ENCODE measurements around the gene DNHD1. TPM values are rescaled to one million over a fixed set of nuclear protein-coding genes. Genes with fewer than 3 reads are reported as not detected.

DNHD1 gene
- 10 to 100 TPM; 44.1 to 52.0 (median 47.8) TPM for total RNA-seq
- 17.5 TPM for total RNA-seq (2013)
- 15.7 to 171 (median 58.5) reads per million in 29 experiments for total RNA-seq

- no peaks in the 10 kb centered on the region for H3K9me3 Mint-ChIP-seq
- peaks cover 0 to 30% of the 10 kb centered on the region in 2 donors for H3K36me3 ChIP-seq (ENCODE audit: control insufficient read depth in 2 of 2, extremely low read depth in 1 of 2, insufficient read depth in 1 of 2, low read length in 1 of 2)
- H3K27me3 ChIP-seq (replicated peaks in 1 of 2; ENCODE audit: control insufficient read depth in 2 of 2, extremely low read depth in 1 of 2, insufficient read depth in 2 of 2, low read length in 1 of 2): no peaks in the 10 kb centered on the region
- H3K4me3 ChIP-seq (ENCODE audit: control insufficient read depth in 1 of 2, extremely low read depth in 1 of 2, low read length in 1 of 2): no peak within 1 kb of the TSS
- ChIA-PET POLR2A (no interaction called here), CTCF (interaction anchor here (0.6 to 0.7 kb wide), 2 partner anchors 23 to 119 kb away, joined by 3 to 6 read pairs; no protein-coding TSS in a partner anchor)
- no peak within 1 kb of the TSS for H3K4me3 Mint-ChIP-seq
- ATAC-seq (replicated peaks in 1 of 4) (no peak), DNase-seq (no peak)
- no peaks in the 10 kb centered on the region for H3K9me3 ChIP-seq
- peaks cover 41% of the 10 kb centered on the region for H3K36me3 Mint-ChIP-seq
- H3K27ac Mint-ChIP-seq: no peak within 1 kb of the TSS
- no peaks in the 10 kb centered on the region for H3K4me1 ChIP-seq (ENCODE audit: control insufficient read depth in 1 of 2, extremely low read depth in 1 of 2, insufficient read depth in 2 of 2, low read length in 2 of 2)
- 93% methylated on average over 31 of the region's 33 CpGs for WGBS (ENCODE audit: insufficient coverage)
- no peaks in the 10 kb centered on the region for H3K27me3 Mint-ChIP-seq
- H3K4me1 Mint-ChIP-seq: peaks cover 0 to 9% (median 8%) of the 10 kb centered on the region in 3 donors
- no peak within 1 kb of the TSS for H3K27ac ChIP-seq (ENCODE audit: low read length)
Measured at GRCh38 chr11:6497069-6497839, at the start of gene DNHD1. Gene DNHD1, plus strand, starts transcription at chr11:6497280. Its CDS starts 936 bp downstream, at chr11:6498216.

- H3K4me3 Mint-ChIP-seq: no peak overlapping the region
- CTCF ChIA-PET: no interaction called here
- H3K27ac ChIP-seq (ENCODE audit: low read length): no peak overlapping the region
Measured at GRCh38 chr11:6448574-6448973, 48.5 kb upstream of the DNHD1 start.

GRCh38 chr11:6452219-6452618, 44.9 kb upstream of the DNHD1 start:
- ChIA-PET POLR2A (no interaction called here), CTCF (interaction anchor here (0.5 to 1.5 kb wide), 5 partner anchors 9 to 80 kb away, joined by 3 to 6 read pairs (median 4); no protein-coding TSS in a partner anchor)
- H3K36me3 ChIP-seq (ENCODE audit: control insufficient read depth in 2 of 2, extremely low read depth in 1 of 2, insufficient read depth in 1 of 2, low read length in 1 of 2): peaks cover 15 to 39% of the 10 kb centered on the region in 2 donors
- no peaks in the 10 kb centered on the region for H3K9me3 ChIP-seq
- H3K4me1 ChIP-seq (ENCODE audit: control insufficient read depth in 1 of 2, extremely low read depth in 1 of 2, insufficient read depth in 2 of 2, low read length in 2 of 2): no peaks in the 10 kb centered on the region
- no peak overlapping the region for H3K4me3 Mint-ChIP-seq
- no peaks in the 10 kb centered on the region for H3K27me3 Mint-ChIP-seq
- ATAC-seq (replicated peaks in 1 of 4) (no peak), DNase-seq (no peak)
- H3K27me3 ChIP-seq (replicated peaks in 1 of 2; ENCODE audit: control insufficient read depth in 2 of 2, extremely low read depth in 1 of 2, insufficient read depth in 2 of 2, low read length in 1 of 2): no peaks in the 10 kb centered on the region
- H3K9me3 Mint-ChIP-seq: no peaks in the 10 kb centered on the region
- H3K36me3 Mint-ChIP-seq: peaks cover 24% of the 10 kb centered on the region
- WGBS (ENCODE audit: insufficient coverage): 89% methylated on average over 3 of the region's 3 CpGs
- no peaks in the 10 kb centered on the region for H3K4me1 Mint-ChIP-seq
- H3K27ac ChIP-seq (ENCODE audit: low read length): no peak overlapping the region
- no peak overlapping the region for H3K27ac Mint-ChIP-seq
- no peak overlapping the region for H3K4me3 ChIP-seq (ENCODE audit: control insufficient read depth in 1 of 2, extremely low read depth in 1 of 2, low read length in 1 of 2)

More at GRCh38 chr11:6448574-6448973, 48.5 kb upstream of the DNHD1 start:
- ATAC-seq (replicated peaks in 1 of 4): no peak
- no peaks in the 10 kb centered on the region for H3K4me1 Mint-ChIP-seq
- POLR2A ChIA-PET: no interaction called here
- H3K4me3 ChIP-seq (ENCODE audit: control insufficient read depth in 1 of 2, extremely low read depth in 1 of 2, low read length in 1 of 2): no peak overlapping the region
- H3K9me3 ChIP-seq: no peaks in the 10 kb centered on the region
- no peak overlapping the region for H3K27ac Mint-ChIP-seq
- H3K27me3 ChIP-seq (replicated peaks in 1 of 2; ENCODE audit: control insufficient read depth in 2 of 2, extremely low read depth in 1 of 2, insufficient read depth in 2 of 2, low read length in 1 of 2): no peaks in the 10 kb centered on the region
- H3K9me3 Mint-ChIP-seq: no peaks in the 10 kb centered on the region
- peaks cover 6 to 18% of the 10 kb centered on the region in 2 donors for H3K36me3 ChIP-seq (ENCODE audit: control insufficient read depth in 2 of 2, extremely low read depth in 1 of 2, insufficient read depth in 1 of 2, low read length in 1 of 2)
- H3K36me3 Mint-ChIP-seq: peaks cover 5% of the 10 kb centered on the region
- no peak for DNase-seq
- no CpG with 5 or more reads among the region's 3 CpGs for WGBS (ENCODE audit: insufficient coverage)
- H3K27me3 Mint-ChIP-seq: no peaks in the 10 kb centered on the region
- H3K4me1 ChIP-seq (ENCODE audit: control insufficient read depth in 1 of 2, extremely low read depth in 1 of 2, insufficient read depth in 2 of 2, low read length in 2 of 2): peaks cover 0 to under 1% of the 10 kb centered on the region in 2 experiments

- ChIA-PET POLR2A (no interaction called here), CTCF (interaction anchor here (0.5 to 1.5 kb wide), 4 partner anchors 10 to 245 kb away, joined by 3 to 5 read pairs (median 4); no protein-coding TSS in a partner anchor)
- H3K27me3 Mint-ChIP-seq: no peaks in the 10 kb centered on the region
- H3K4me3 Mint-ChIP-seq: no peak overlapping the region
- H3K4me1 ChIP-seq (ENCODE audit: control insufficient read depth in 1 of 2, extremely low read depth in 1 of 2, insufficient read depth in 2 of 2, low read length in 2 of 2): no peaks in the 10 kb centered on the region
- no peaks in the 10 kb centered on the region for H3K9me3 Mint-ChIP-seq
- no peak overlapping the region for H3K27ac Mint-ChIP-seq
- H3K4me1 Mint-ChIP-seq: no peaks in the 10 kb centered on the region
- no peaks in the 10 kb centered on the region for H3K9me3 ChIP-seq
- H3K27me3 ChIP-seq (replicated peaks in 1 of 2; ENCODE audit: control insufficient read depth in 2 of 2, extremely low read depth in 1 of 2, insufficient read depth in 2 of 2, low read length in 1 of 2): no peaks in the 10 kb centered on the region
- WGBS (ENCODE audit: insufficient coverage): 100% methylated on average over 2 of the region's 2 CpGs
- no peak overlapping the region for H3K27ac ChIP-seq (ENCODE audit: low read length)
- H3K4me3 ChIP-seq (ENCODE audit: control insufficient read depth in 1 of 2, extremely low read depth in 1 of 2, low read length in 1 of 2): no peak overlapping the region
- peaks cover 24% of the 10 kb centered on the region for H3K36me3 Mint-ChIP-seq
- DNase-seq (no peak), ATAC-seq (replicated peaks in 1 of 4) (no peak)
- peaks cover 15 to 45% of the 10 kb centered on the region in 2 donors for H3K36me3 ChIP-seq (ENCODE audit: control insufficient read depth in 2 of 2, extremely low read depth in 1 of 2, insufficient read depth in 1 of 2, low read length in 1 of 2)
Measured at GRCh38 chr11:6453152-6453551, 43.9 kb upstream of the DNHD1 start.

- Mint-ChIP-seq H3K27me3 (no peaks in the 10 kb centered on the region), H3K36me3 (peaks cover 30% of the 10 kb centered on the region), H3K4me1 (no peaks in the 10 kb centered on the region), H3K9me3 (no peaks in the 10 kb centered on the region), H3K27ac (no peak overlapping the region), H3K4me3 (no peak overlapping the region)
- WGBS (ENCODE audit: insufficient coverage): no CpG with 5 or more reads among the region's 2 CpGs
- no peaks in the 10 kb centered on the region for H3K4me1 ChIP-seq (ENCODE audit: control insufficient read depth in 1 of 2, extremely low read depth in 1 of 2, insufficient read depth in 2 of 2, low read length in 2 of 2)
- ATAC-seq (replicated peaks in 1 of 4) (no peak), DNase-seq (no peak)
- no peaks in the 10 kb centered on the region for H3K9me3 ChIP-seq
- ChIA-PET CTCF (interaction anchor here (0.7 to 1.8 kb wide), 4 partner anchors 10 to 92 kb away, joined by 3 to 7 read pairs (median 4); no protein-coding TSS in a partner anchor), POLR2A (interaction anchor here in 1 of 2 donors (0.6 kb wide), 1 partner anchor 140 kb away, joined by 3 read pairs; no protein-coding TSS in a partner anchor)
- H3K27ac ChIP-seq (ENCODE audit: low read length): no peak overlapping the region
- H3K36me3 ChIP-seq (ENCODE audit: control insufficient read depth in 2 of 2, extremely low read depth in 1 of 2, insufficient read depth in 1 of 2, low read length in 1 of 2): peaks cover 14 to 45% of the 10 kb centered on the region in 2 donors
- H3K27me3 ChIP-seq (replicated peaks in 1 of 2; ENCODE audit: control insufficient read depth in 2 of 2, extremely low read depth in 1 of 2, insufficient read depth in 2 of 2, low read length in 1 of 2): no peaks in the 10 kb centered on the region
- no peak overlapping the region for H3K4me3 ChIP-seq (ENCODE audit: control insufficient read depth in 1 of 2, extremely low read depth in 1 of 2, low read length in 1 of 2)
Measured at GRCh38 chr11:6455070-6455469, 42.0 kb upstream of the DNHD1 start.

- no peaks in the 10 kb centered on the region for H3K9me3 Mint-ChIP-seq
- Histone ChIP-seq H3K27me3 (replicated peaks in 1 of 2; ENCODE audit: control insufficient read depth in 2 of 2, extremely low read depth in 1 of 2, insufficient read depth in 2 of 2, low read length in 1 of 2) (no peaks in the 10 kb centered on the region), H3K9me3 (no peaks in the 10 kb centered on the region), H3K4me1 (ENCODE audit: control insufficient read depth in 1 of 2, extremely low read depth in 1 of 2, insufficient read depth in 2 of 2, low read length in 2 of 2) (no peaks in the 10 kb centered on the region), H3K27ac (ENCODE audit: low read length) (no peak overlapping the region), H3K4me3 (ENCODE audit: control insufficient read depth in 1 of 2, extremely low read depth in 1 of 2, low read length in 1 of 2) (no peak overlapping the region), H3K36me3 (ENCODE audit: control insufficient read depth in 2 of 2, extremely low read depth in 1 of 2, insufficient read depth in 1 of 2, low read length in 1 of 2) (peaks cover 9 to 37% of the 10 kb centered on the region in 2 donors)
- no peak overlapping the region for H3K27ac Mint-ChIP-seq
- CTCF ChIA-PET: interaction anchor here in 1 of 2 donors (1.8 kb wide), 1 partner anchor 13 kb away, joined by 7 read pairs; no protein-coding TSS in a partner anchor
- H3K36me3 Mint-ChIP-seq: peaks cover 35% of the 10 kb centered on the region
- POLR2A ChIA-PET: interaction anchor here in 1 of 2 donors (0.6 kb wide), 1 partner anchor 25 kb away, joined by 3 read pairs; the partner anchor contains the start of genes ARFIP2 and TIMM10B
- no peaks in the 10 kb centered on the region for H3K27me3 Mint-ChIP-seq
- H3K4me1 Mint-ChIP-seq: no peaks in the 10 kb centered on the region
- DNase-seq (no peak), ATAC-seq (replicated peaks in 1 of 4) (no peak)
- no peak overlapping the region for H3K4me3 Mint-ChIP-seq
- WGBS (ENCODE audit: insufficient coverage): 95% methylated on average over 55 of the region's 56 CpGs
Measured at GRCh38 chr11:6456361-6457073, 40.6 kb upstream of the DNHD1 start.
